Measurements from ENCODE around the gene FARS2. TPM values are rescaled to one million over a fixed set of nuclear protein-coding genes. Genes with fewer than 3 reads are reported as not detected.
A peak's percentile ranks its signal among the peaks of the same experiment; 100 is the strongest.

FARS2 gene
- total and polyA plus RNA-seq, 5 donors: 13.9 to 19.6 (median 16.7) TPM

- Histone ChIP-seq H3K4me3 (ENCODE audit: low read length) (no peak overlapping the region), H3K27me3 (ENCODE audit: control insufficient read depth, insufficient read depth) (no peaks in the 10 kb centered on the region), H3K4me1 (ENCODE audit: control insufficient read depth, insufficient read depth, low read length) (peaks cover 6% of the 10 kb centered on the region), H3K27ac (ENCODE audit: low read length) (no peak overlapping the region), H3K9me3 (ENCODE audit: control insufficient read depth, low read length) (no peaks in the 10 kb centered on the region)
- peak in 1 of 3 donors; percentile 23 for DNase-seq
- ATAC-seq: peak; percentile 60 to 67
- WGBS: 51% methylated on average over 7 of the region's 7 CpGs
- intact Hi-C loops (cut with DNase I): no loop called here
Observed at GRCh38 chr6:5670811-5671561, 409.7 kb downstream of the FARS2 start.

GRCh38 chr6:5671601-5672559, 410.6 kb downstream of the FARS2 start:
- peaks cover 6% of the 10 kb centered on the region for H3K4me1 ChIP-seq (ENCODE audit: control insufficient read depth, insufficient read depth, low read length)
- ATAC-seq (peak; percentile 35 to 42), DNase-seq (no peak)
- H3K27ac ChIP-seq (ENCODE audit: low read length): no peak overlapping the region
- H3K9me3 ChIP-seq (ENCODE audit: control insufficient read depth, low read length): no peaks in the 10 kb centered on the region
- intact Hi-C loops (cut with DNase I): no loop called here
- no peak overlapping the region for H3K4me3 ChIP-seq (ENCODE audit: low read length)
- H3K27me3 ChIP-seq (ENCODE audit: control insufficient read depth, insufficient read depth): no peaks in the 10 kb centered on the region
- 91% methylated on average over 22 of the region's 22 CpGs for WGBS

GRCh38 chr6:5672581-5673011, 411.3 kb downstream of the FARS2 start:
- Histone ChIP-seq H3K4me3 (ENCODE audit: low read length) (no peak overlapping the region), H3K9me3 (ENCODE audit: control insufficient read depth, low read length) (no peaks in the 10 kb centered on the region), H3K27me3 (ENCODE audit: control insufficient read depth, insufficient read depth) (no peaks in the 10 kb centered on the region), H3K4me1 (ENCODE audit: control insufficient read depth, insufficient read depth, low read length) (peaks cover 6% of the 10 kb centered on the region), H3K27ac (ENCODE audit: low read length) (no peak overlapping the region)
- ATAC-seq (peak; percentile 75 to 91), DNase-seq (no peak)
- intact Hi-C loops (cut with DNase I): no loop called here
- 57% methylated on average over 3 of the region's 3 CpGs for WGBS

- Histone ChIP-seq H3K27me3 (ENCODE audit: control insufficient read depth, insufficient read depth) (no peaks in the 10 kb centered on the region), H3K9me3 (ENCODE audit: control insufficient read depth, low read length) (no peaks in the 10 kb centered on the region), H3K4me1 (ENCODE audit: control insufficient read depth, insufficient read depth, low read length) (peaks cover 6% of the 10 kb centered on the region), H3K27ac (ENCODE audit: low read length) (no peak overlapping the region), H3K4me3 (ENCODE audit: low read length) (no peak overlapping the region)
- WGBS: 80% methylated on average over 13 of the region's 13 CpGs
- DNase-seq (no peak), ATAC-seq (no peak)
- intact Hi-C loops (cut with DNase I): no loop called here
Observed at GRCh38 chr6:5673019-5673790, 411.9 kb downstream of the FARS2 start.

GRCh38 chr6:5674141-5674540, 412.8 kb downstream of the FARS2 start:
- 65% methylated on average over 3 of the region's 3 CpGs for WGBS
- intact Hi-C loops (cut with DNase I): no loop called here

GRCh38 chr6:5674721-5675120, 413.4 kb downstream of the FARS2 start:
- no peak for ATAC-seq
- 75% methylated on average over 2 of the region's 2 CpGs for WGBS
- Histone ChIP-seq H3K27me3 (ENCODE audit: control insufficient read depth, insufficient read depth) (no peaks in the 10 kb centered on the region), H3K4me3 (ENCODE audit: low read length) (no peak overlapping the region), H3K27ac (ENCODE audit: low read length) (no peak overlapping the region), H3K9me3 (ENCODE audit: control insufficient read depth, low read length) (no peaks in the 10 kb centered on the region), H3K4me1 (ENCODE audit: control insufficient read depth, insufficient read depth, low read length) (peaks cover 8% of the 10 kb centered on the region)
- DNase-seq: no peak
- intact Hi-C loops (cut with DNase I): no loop called here

More at GRCh38 chr6:5674141-5674540, 412.8 kb downstream of the FARS2 start:
- H3K4me1 ChIP-seq (ENCODE audit: control insufficient read depth, insufficient read depth, low read length): peaks cover 8% of the 10 kb centered on the region
- H3K27me3 ChIP-seq (ENCODE audit: control insufficient read depth, insufficient read depth): no peaks in the 10 kb centered on the region
- H3K9me3 ChIP-seq (ENCODE audit: control insufficient read depth, low read length): no peaks in the 10 kb centered on the region
- ATAC-seq (no peak), DNase-seq (no peak)
- H3K27ac ChIP-seq (ENCODE audit: low read length): no peak overlapping the region
- no peak overlapping the region for H3K4me3 ChIP-seq (ENCODE audit: low read length)

- intact Hi-C loops (cut with DNase I): no loop called here
- 97% methylated on average over 2 of the region's 2 CpGs for WGBS
Observed at GRCh38 chr6:5676701-5677100, 415.4 kb downstream of the FARS2 start.

GRCh38 chr6:5677219-5678000, 416.1 kb downstream of the FARS2 start:
- Histone ChIP-seq H3K9me3 (ENCODE audit: control insufficient read depth, low read length) (no peaks in the 10 kb centered on the region), H3K4me3 (ENCODE audit: low read length) (no peak overlapping the region), H3K27me3 (ENCODE audit: control insufficient read depth, insufficient read depth) (no peaks in the 10 kb centered on the region), H3K27ac (ENCODE audit: low read length) (no peak overlapping the region), H3K4me1 (ENCODE audit: control insufficient read depth, insufficient read depth, low read length) (peaks cover 2% of the 10 kb centered on the region)
- DNase-seq (no peak), ATAC-seq (no peak)
- WGBS: 85% methylated on average over 6 of the region's 6 CpGs
- intact Hi-C loops (cut with DNase I): no loop called here

More at GRCh38 chr6:5676701-5677100, 415.4 kb downstream of the FARS2 start:
- Histone ChIP-seq H3K4me1 (ENCODE audit: control insufficient read depth, insufficient read depth, low read length) (peaks cover 5% of the 10 kb centered on the region), H3K27ac (ENCODE audit: low read length) (no peak overlapping the region), H3K27me3 (ENCODE audit: control insufficient read depth, insufficient read depth) (no peaks in the 10 kb centered on the region), H3K4me3 (ENCODE audit: low read length) (no peak overlapping the region), H3K9me3 (ENCODE audit: control insufficient read depth, low read length) (no peaks in the 10 kb centered on the region)
- no peak for ATAC-seq
- no peak for DNase-seq

GRCh38 chr6:5679270-5679669, 418.0 kb downstream of the FARS2 start:
- no peaks in the 10 kb centered on the region for H3K9me3 ChIP-seq (ENCODE audit: control insufficient read depth, low read length)
- no peak overlapping the region for H3K27ac ChIP-seq (ENCODE audit: low read length)
- DNase-seq (no peak), ATAC-seq (no peak)
- no peak overlapping the region for H3K4me3 ChIP-seq (ENCODE audit: low read length)
- intact Hi-C loops (cut with DNase I): no loop called here
- H3K27me3 ChIP-seq (ENCODE audit: control insufficient read depth, insufficient read depth): no peaks in the 10 kb centered on the region
- WGBS: 66% methylated on average over 2 of the region's 2 CpGs
- peaks cover 2% of the 10 kb centered on the region for H3K4me1 ChIP-seq (ENCODE audit: control insufficient read depth, insufficient read depth, low read length)

- H3K4me1 ChIP-seq (ENCODE audit: control insufficient read depth, insufficient read depth, low read length): peaks cover 2% of the 10 kb centered on the region
- H3K9me3 ChIP-seq (ENCODE audit: control insufficient read depth, low read length): no peaks in the 10 kb centered on the region
- intact Hi-C loops (cut with DNase I): no loop called here
- no peaks in the 10 kb centered on the region for H3K27me3 ChIP-seq (ENCODE audit: control insufficient read depth, insufficient read depth)
- WGBS: 46% methylated on average over 4 of the region's 4 CpGs
- DNase-seq: no peak
- no peak for ATAC-seq
- H3K27ac ChIP-seq (ENCODE audit: low read length): no peak overlapping the region
- H3K4me3 ChIP-seq (ENCODE audit: low read length): no peak overlapping the region
Observed at GRCh38 chr6:5679691-5680090, 418.4 kb downstream of the FARS2 start.

Measured in right cardiac atrium (tissue), 5 donors.